Chondrocyte (in vitro differentiated cells): Measurements from ENCODE around the gene PCSK4. TPM values are rescaled to one million over a fixed set of nuclear protein-coding genes. Genes with fewer than 3 reads are reported as not detected.

Source experiments
- DNase-seq: peaks from one replicate; pipeline ENCODE4 v3.0.0; 2021; ENCODE audit warnings: mixed read lengths, low spot score
- H3K27ac Mint-ChIP-seq: one replicate; pipeline ENCODE4 v1.8.0; 2021; ENCODE audit warnings: mild to moderate bottlenecking, moderate library complexity, mixed read lengths; ENCODE audit not compliant: unreplicated experiment
- H3K27me3 Mint-ChIP-seq: 2 replicates; pipeline ENCODE4 v1.8.0; 2021; ENCODE audit warnings: low read depth, mixed read lengths
- H3K36me3 Mint-ChIP-seq: 2 replicates; pipeline ENCODE4 v1.8.0; 2021; ENCODE audit warnings: low read depth, mixed read lengths
- H3K4me1 Mint-ChIP-seq: 2 replicates; pipeline ENCODE4 v1.8.0; 2021; ENCODE audit warnings: low read depth, mild to moderate bottlenecking, mixed read lengths
- H3K4me3 Mint-ChIP-seq: one replicate; pipeline ENCODE4 v1.8.0; 2021; ENCODE audit warnings: mild to moderate bottlenecking, moderate library complexity, mixed read lengths; ENCODE audit not compliant: unreplicated experiment
- H3K9me3 Mint-ChIP-seq: 2 replicates; pipeline ENCODE4 v1.8.0; 2021; ENCODE audit warnings: low read depth, mixed read lengths
- total RNA-seq: library from RNA; stranded (reverse); gene quantifications from 3 replicates; pipeline ENCODE4 v1.2.1, GENCODE V29; 2021
- TF ChIP-seq, protein P1 (sequence below): fragments of 200-600 bp; sonication (generic); IDR thresholded peaks from 2 replicates; pipeline ENCODE4 v1.5.0; 2021; ENCODE audit warnings: antibody characterized with exemption, mild to moderate bottlenecking, moderate library complexity

PCSK4 gene
- total RNA-seq, 1 donor from 2014 or later = 3.9 TPM

DNA sequence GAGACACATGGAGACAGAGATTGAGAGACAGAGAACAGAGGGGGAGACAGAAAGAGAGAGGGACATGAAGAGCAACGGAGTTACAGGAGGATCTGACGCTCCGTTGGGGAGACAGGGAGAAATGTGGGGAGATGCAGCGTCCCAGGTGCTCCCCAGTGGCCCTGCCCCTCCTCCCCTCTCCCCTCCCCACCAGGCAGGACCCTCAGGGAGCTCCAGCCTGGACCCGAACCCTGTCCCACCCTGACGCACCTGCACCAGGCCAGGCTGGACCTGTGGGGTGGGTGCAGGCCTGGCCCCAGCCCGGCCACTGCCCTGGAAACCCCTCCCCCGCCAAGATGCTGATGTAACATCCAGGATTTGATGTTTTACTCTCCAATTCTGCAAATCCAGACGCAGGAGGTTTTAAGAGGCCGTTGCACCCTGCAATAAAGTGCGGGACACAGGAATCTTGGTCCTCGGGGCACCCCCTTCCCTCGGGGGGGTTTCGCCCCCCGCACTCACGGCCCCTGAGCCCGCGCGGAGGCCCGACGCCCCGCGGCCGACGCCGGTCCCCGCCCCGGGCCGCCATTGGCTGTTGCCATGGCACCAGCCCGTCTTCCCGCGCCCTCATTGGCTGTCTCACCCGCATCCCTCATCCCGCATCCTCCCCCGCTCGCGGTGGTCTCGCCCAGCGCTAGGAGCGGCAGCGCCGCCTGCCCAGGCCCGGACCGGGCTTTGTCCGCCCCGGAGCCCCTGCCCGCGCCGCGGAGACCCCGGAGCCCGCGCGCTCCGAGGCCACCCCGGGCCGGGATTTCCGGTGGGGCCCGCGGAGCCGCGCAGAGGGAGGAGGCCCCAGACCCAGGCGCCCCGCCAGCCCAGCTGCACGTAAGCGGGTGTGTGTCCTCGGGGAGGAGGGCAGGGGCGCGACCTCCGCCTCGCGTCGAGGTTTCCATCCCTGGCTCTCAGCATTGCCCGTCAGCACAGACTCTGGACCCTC, 40.4 kb downstream of the PCSK4 start, which contains the start of gene APC2:
Gene APC2, plus strand, starts transcription at position 655 of the 976 bp plus-strand sequence. CDS start 2,881 bp downstream, outside the sequence.
- H3K4me3 Mint-ChIP-seq = peak within 1 kb of the TSS; percentile 60
- peaks cover 25% of the 10 kb centered on the region for H3K4me1 Mint-ChIP-seq
- TF ChIP-seq, protein P1, sequence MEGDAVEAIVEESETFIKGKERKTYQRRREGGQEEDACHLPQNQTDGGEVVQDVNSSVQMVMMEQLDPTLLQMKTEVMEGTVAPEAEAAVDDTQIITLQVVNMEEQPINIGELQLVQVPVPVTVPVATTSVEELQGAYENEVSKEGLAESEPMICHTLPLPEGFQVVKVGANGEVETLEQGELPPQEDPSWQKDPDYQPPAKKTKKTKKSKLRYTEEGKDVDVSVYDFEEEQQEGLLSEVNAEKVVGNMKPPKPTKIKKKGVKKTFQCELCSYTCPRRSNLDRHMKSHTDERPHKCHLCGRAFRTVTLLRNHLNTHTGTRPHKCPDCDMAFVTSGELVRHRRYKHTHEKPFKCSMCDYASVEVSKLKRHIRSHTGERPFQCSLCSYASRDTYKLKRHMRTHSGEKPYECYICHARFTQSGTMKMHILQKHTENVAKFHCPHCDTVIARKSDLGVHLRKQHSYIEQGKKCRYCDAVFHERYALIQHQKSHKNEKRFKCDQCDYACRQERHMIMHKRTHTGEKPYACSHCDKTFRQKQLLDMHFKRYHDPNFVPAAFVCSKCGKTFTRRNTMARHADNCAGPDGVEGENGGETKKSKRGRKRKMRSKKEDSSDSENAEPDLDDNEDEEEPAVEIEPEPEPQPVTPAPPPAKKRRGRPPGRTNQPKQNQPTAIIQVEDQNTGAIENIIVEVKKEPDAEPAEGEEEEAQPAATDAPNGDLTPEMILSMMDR = no peak
- peaks cover 2% of the 10 kb centered on the region for H3K36me3 Mint-ChIP-seq
- H3K9me3 Mint-ChIP-seq = no peaks in the 10 kb centered on the region
- no peak for DNase-seq
- no peak within 1 kb of the TSS for H3K27ac Mint-ChIP-seq
- peaks cover 22% of the 10 kb centered on the region for H3K27me3 Mint-ChIP-seq

DNA sequence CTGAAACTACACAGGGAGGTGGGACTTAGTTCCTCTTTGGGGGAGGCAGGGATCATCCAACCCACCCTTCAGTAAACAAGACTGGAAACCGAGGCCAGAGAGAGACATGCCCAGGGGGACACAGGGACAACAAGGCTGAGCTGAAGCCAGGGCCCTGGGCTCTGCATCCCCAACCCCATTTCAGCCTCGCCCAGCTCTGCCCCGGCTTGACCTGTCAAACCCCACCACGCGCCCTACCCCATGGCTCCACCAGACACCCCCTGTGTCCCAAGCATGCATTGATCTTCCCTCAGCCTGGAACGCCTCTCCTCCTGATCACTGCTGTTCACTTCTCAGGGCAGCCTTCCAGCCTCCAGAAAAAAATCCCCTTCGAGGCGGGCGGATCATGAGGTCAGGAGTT, 42.2 kb downstream of the PCSK4 start:
- H3K36me3 Mint-ChIP-seq = peaks cover 2% of the 10 kb centered on the region
- DNase-seq = no peak
- H3K4me3 Mint-ChIP-seq = no peak overlapping the region
- H3K9me3 Mint-ChIP-seq = no peaks in the 10 kb centered on the region
- TF ChIP-seq, protein P1 = no peak
- H3K27me3 Mint-ChIP-seq = peaks cover 19% of the 10 kb centered on the region
- peaks cover 25% of the 10 kb centered on the region for H3K4me1 Mint-ChIP-seq
- H3K27ac Mint-ChIP-seq = no peak overlapping the region

DNA sequence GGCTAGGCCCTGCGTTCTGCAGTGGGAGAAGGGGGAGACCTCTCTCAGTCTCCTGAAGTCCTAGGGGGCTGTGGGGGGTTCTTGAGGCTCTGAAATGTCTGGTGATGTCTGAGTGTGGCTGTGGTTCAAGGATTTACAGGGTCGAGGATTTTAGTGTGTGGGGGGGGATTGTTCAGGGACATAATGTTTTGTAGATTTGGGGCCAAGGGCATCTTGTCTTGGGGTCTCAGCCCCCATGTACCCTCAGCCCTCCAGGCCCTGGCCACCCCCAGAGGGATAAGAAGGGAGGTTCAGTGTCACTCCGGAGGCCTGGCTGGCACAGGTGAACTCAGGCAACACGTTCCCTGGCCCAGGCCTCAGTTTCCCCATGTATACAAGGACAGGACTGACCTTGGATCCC, 42.6 kb downstream of the PCSK4 start:
- peaks cover 19% of the 10 kb centered on the region for H3K27me3 Mint-ChIP-seq
- no peak for DNase-seq
- H3K27ac Mint-ChIP-seq = no peak overlapping the region
- no peaks in the 10 kb centered on the region for H3K9me3 Mint-ChIP-seq
- H3K36me3 Mint-ChIP-seq = peaks cover 2% of the 10 kb centered on the region
- H3K4me1 Mint-ChIP-seq = peaks cover 25% of the 10 kb centered on the region
- TF ChIP-seq, protein P1 = no peak
- H3K4me3 Mint-ChIP-seq = no peak overlapping the region

DNA sequence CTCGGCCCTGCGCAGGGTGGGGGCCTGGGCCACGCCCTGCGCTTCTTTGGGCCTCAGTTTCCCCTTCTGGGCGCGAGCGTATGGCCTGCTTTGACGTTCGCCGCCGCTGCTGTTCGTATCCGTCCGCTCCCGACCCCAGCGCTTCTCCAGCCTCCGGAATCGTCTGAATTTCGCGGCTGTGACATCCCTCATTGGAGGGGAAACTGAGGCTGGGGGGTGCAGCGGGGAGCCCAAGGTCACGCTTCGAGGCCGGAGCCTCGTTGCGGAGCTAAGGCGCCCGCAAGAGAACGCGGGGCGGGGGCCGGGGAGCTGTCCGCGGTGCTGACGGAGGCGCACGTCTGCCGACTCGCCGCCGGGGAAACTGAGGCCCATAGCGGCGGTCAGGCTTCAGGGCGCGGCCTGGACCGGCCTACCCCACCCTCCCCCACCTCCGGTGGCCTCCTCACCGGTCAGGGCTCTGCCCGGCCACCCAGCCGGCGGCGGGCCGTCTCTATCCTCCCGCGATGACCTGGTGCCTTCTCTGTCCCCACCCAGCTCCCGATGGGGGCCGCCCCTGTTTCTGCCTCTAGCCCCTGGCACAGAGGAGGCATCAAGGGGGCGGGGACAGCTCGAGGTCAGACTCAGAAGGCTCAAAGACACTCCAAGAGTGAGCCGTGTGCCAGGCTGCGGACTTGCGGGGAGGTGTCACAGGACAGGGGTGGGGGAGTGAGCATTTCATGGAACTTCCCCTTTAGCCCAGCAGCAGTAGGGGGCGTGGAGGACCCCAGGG, 43.3 kb downstream of the PCSK4 start:
- Mint-ChIP-seq H3K9me3 (no peaks in the 10 kb centered on the region), H3K36me3 (peaks cover 6% of the 10 kb centered on the region), H3K27ac (no peak overlapping the region), H3K4me1 (peaks cover 27% of the 10 kb centered on the region), H3K27me3 (peaks cover 16% of the 10 kb centered on the region), H3K4me3 (peak overlapping the region; percentile 60)
- TF ChIP-seq, protein P1 = no peak
- DNase-seq = no peak
